Immature natural killer cell (primary cell): ENCODE results near the gene ACAT1. TPM values are rescaled to one million over a fixed set of nuclear protein-coding genes. Genes with fewer than 3 reads are reported as not detected.
A peak's percentile ranks its signal among the peaks of the same experiment; 100 is the strongest.
"Not testable (repeated sequence)": the region's sequence is repeated elsewhere in the genome, so short reads cannot be mapped to it uniquely, and the experiment has no call there.

Source experiments
- DNase-seq, 3 donors: peaks; one replicate each; pipeline ENCODE4 v3.0.0; 2022; ENCODE audit warnings: mixed read lengths in 1 of 3
- H3K27ac Mint-ChIP-seq, 6 donors: one replicate each; pipeline ENCODE4 v1.8.0; 2020; ENCODE audit warnings: mixed read lengths in 6 of 6, mild to moderate bottlenecking in 5 of 6, inconsistent platforms in 4 of 6, moderate library complexity in 3 of 6
- H3K27me3 Mint-ChIP-seq, 3 donors: one replicate each; pipeline ENCODE4 v1.8.0; 2020 to 2021; ENCODE audit warnings: low read depth in 3 of 3, mild to moderate bottlenecking in 3 of 3, mixed read lengths in 3 of 3, moderate library complexity in 3 of 3, inconsistent platforms in 1 of 3
- H3K36me3 Mint-ChIP-seq, 3 donors: one replicate each; pipeline ENCODE4 v1.8.0; 2020; ENCODE audit warnings: mixed read lengths in 3 of 3, inconsistent platforms in 2 of 3, mild to moderate bottlenecking in 2 of 3
- H3K4me1 Mint-ChIP-seq, 2 donors: one replicate each; pipeline ENCODE4 v1.8.0; 2020; ENCODE audit warnings: inconsistent platforms in 2 of 2, mild to moderate bottlenecking in 2 of 2, mixed read lengths in 2 of 2, moderate library complexity in 1 of 2
- H3K4me3 Mint-ChIP-seq, 5 donors: one replicate each; pipeline ENCODE4 v1.8.0; 2020; ENCODE audit warnings: mild to moderate bottlenecking in 5 of 5, mixed read lengths in 5 of 5, inconsistent platforms in 3 of 5, moderate library complexity in 3 of 5
- H3K9me3 Mint-ChIP-seq, 6 donors: one replicate each; pipeline ENCODE4 v1.8.0; 2020; ENCODE audit warnings: mild to moderate bottlenecking in 6 of 6, mixed read lengths in 6 of 6, inconsistent platforms in 4 of 6, moderate library complexity in 3 of 6
- polyA plus RNA-seq, 3 donors: library from polyadenylated mRNA; unstranded; fragments of 300-500 nt; fragmentation: Illumina TruSeq; gene quantifications; one replicate each; pipeline ENCODE4 v1.2.3, GENCODE V29; 2021

The ACAT1 gene
- polyA plus RNA-seq: 10 to 100 TPM; 18.5 to 21.6 (median 21.4) TPM

DNA sequence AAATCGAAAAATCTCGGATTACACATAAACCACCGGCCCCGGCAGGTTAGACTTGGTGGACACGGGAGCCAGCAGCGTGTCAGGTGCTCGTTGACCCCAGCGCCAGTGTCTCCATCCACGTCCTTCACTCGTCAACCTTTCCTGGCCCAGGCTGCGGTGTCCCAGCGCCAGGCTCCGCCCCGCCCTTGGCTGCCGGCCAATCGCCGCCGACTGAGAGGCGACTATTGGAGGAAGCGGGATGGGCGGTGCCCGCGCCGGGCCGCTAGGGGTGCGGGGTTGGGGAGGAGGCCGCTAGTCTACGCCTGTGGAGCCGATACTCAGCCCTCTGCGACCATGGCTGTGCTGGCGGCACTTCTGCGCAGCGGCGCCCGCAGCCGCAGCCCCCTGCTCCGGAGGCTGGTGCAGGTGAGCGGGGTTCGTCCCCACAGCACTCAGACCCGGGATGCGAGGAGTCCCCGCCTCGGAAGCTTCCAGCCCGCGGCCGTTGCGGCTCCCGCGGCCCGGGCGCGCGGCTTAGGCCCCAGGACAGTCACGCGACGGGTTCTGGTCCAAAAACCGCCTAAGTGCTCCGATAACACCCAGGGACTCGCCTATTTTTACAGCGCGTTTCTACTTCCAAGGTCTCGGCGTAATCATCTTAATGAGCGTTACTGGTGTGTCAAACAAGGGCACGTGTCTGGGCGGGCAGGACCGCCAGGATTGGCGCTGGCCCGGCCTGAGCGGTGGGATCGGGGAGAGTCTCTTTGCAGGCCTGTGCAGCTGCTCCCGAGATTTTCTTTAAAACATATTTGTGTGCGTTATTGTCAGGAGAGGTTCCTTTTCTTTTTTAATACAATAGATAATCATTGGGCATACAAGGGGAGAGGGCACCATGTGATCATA is at the start of gene ACAT1:
ACAT1 (plus strand) TSS at position 294 of the 882 bp plus-strand sequence; CDS start at position 334, 40 bp downstream.
- Mint-ChIP-seq H3K4me3 (peak within 1 kb of the TSS; percentile 87 to 97 (median 92)), H3K27me3 (peaks cover 2 to 4% (median 3%) of the 10 kb centered on the region in 3 donors), H3K4me1 (peaks cover 28 to 34% of the 10 kb centered on the region in 2 donors), H3K9me3 (no peaks in the 10 kb centered on the region), H3K27ac (peak within 1 kb of the TSS; percentile 5 to 89 (median 82)), H3K36me3 (peaks cover 0 to 5% (median 0%) of the 10 kb centered on the region in 3 donors)
- peak; percentile 93 to 94 (median 93) for DNase-seq

DNA sequence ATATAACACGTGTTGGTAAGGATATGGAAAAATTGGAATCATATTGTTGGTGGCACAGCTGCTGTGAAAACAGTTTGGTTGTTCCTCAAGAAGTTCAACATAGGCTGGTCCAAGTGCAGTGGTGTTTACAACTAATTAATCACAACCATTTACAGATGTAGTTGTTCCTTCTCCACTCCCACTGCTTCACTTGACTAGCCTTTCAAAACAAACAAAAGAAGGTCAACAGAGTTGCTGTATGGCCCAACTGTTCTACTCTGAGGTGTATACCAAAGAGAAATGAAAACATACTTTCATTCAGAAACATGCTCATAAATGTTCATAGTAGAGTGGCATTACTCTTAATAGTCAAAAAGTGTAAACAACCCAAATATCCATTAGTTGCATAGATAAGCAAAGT is 36.6 kb upstream of the ACAT1 start:
- Mint-ChIP-seq H3K27ac (no peak overlapping the region), H3K36me3 (peaks cover 16 to 30% (median 16%) of the 10 kb centered on the region in 3 donors)

DNA sequence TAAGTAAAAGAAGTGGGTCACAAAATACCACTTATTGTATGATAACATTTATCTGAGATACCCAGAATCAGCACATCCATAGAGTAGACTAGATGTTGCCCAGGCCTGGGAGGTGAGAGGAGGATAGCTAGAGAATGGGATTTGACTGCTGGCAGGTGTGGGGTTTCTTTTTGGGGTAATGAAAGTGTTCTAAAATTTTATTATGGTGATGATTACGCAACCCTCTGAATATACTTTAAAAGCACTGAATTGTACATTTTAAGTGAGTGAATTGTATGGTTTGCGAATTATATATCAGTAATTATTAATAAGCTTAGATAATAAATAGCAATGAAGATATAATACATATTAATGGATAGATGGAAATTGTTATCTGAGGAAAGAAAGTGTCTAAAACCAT is 35.7 kb upstream of the ACAT1 start:
- no peaks in the 10 kb centered on the region for H3K27me3 Mint-ChIP-seq
- no peaks in the 10 kb centered on the region for H3K4me1 Mint-ChIP-seq
- no peak overlapping the region for H3K4me3 Mint-ChIP-seq
- peak overlapping the region in 1 of 6 donors; percentile 10 for H3K27ac Mint-ChIP-seq
- DNase-seq: no peak
- peaks cover 16 to 29% (median 16%) of the 10 kb centered on the region in 3 donors for H3K36me3 Mint-ChIP-seq
- no peaks in the 10 kb centered on the region for H3K9me3 Mint-ChIP-seq

More for the DNA sequence above, 36.6 kb upstream of the ACAT1 start:
- Mint-ChIP-seq H3K9me3 (no peaks in the 10 kb centered on the region), H3K27me3 (no peaks in the 10 kb centered on the region), H3K4me3 (no peak overlapping the region), H3K4me1 (no peaks in the 10 kb centered on the region)
- no peak for DNase-seq

DNA sequence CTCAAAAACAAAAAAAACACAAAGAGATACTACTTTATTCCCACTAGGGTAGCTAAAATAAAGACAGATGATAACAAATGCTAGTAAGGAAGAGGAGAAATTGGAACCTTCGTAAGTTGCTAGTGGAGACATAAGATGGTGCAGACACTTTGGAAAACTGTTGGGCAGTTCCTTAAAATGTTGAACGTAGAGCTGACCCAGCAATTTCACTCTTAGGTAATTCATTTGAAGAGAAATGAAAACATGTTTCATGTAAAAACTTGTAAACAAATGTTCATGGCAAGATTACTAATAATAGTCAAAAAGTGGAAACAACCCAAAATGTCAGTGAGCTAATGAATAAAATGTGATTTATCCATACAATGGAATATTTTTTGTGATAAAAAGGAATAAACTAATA is 29.2 kb upstream of the ACAT1 start:
- Mint-ChIP-seq H3K27ac (peak overlapping the region in 2 of 6 donors; percentile 6 to 48), H3K4me1 (no peaks in the 10 kb centered on the region), H3K27me3 (no peaks in the 10 kb centered on the region), H3K4me3 (no peak overlapping the region), H3K9me3 (no peaks in the 10 kb centered on the region), H3K36me3 (peaks cover 11 to 38% (median 24%) of the 10 kb centered on the region in 3 donors)
- DNase-seq: no peak

DNA sequence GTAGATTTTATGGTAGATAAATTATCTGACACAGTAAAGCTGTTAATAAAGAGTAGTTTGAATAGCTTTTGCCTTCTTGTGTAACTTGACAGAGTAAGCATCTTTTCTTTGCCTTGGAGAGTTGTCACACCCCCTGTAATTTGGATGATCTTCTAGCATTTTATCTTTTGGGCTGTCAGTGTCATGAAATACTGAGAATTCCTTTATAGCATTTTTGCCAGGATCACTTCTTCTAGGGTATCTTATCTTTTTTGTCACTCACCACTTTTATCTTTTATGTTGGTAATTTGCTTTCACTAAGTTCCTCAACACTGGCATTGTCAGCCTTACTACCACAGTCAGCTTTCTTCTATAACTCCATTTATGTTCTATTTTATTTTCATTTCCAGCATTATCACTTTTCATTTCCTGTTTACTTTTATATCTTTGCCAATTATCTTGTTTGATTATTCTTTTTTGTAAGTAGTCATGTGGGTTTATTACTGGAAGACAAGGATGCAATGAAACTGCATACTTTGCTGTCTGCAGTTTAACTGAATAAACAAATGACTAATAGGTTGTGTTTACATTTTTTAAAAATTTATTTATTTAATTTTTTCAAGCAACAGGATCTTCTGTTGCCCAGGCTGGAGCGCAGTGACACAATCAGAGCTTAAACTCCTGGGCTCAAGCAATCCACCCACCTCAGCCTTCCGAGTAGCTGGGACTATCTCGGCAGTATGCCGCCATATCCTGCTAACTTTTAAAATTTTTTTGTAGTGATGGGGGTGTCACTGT is 28.1 kb upstream of the ACAT1 start:
- H3K36me3 Mint-ChIP-seq: peaks cover 15 to 43% (median 28%) of the 10 kb centered on the region in 3 donors
- H3K4me1 Mint-ChIP-seq: no peaks in the 10 kb centered on the region
- no peaks in the 10 kb centered on the region for H3K27me3 Mint-ChIP-seq
- H3K9me3 Mint-ChIP-seq: no peaks in the 10 kb centered on the region
- peak overlapping the region in 4 of 6 donors; percentile 12 to 70 (median 28) for H3K27ac Mint-ChIP-seq
- no peak overlapping the region for H3K4me3 Mint-ChIP-seq
- DNase-seq: no peak

DNA sequence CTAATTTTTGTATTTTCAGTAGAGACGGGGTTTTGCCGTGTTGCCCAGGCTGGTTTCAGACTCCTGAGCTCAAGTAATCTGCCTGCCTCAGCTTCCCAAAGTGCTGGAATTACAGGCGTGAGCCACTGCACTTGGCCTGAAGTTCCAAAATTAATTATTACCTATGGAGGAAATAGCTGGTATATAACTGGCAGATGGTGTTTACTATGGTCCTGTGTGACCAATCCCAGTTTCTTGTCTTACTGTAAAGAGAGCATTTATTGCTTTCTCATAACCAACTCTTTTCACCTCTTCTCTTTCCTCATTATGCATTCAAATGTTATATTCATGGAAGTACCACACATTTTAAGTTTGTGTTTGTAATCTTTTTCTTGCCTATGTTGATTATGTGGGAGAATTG is 24.2 kb upstream of the ACAT1 start:
- Mint-ChIP-seq H3K9me3 (no peaks in the 10 kb centered on the region), H3K27ac (no peak overlapping the region), H3K27me3 (no peaks in the 10 kb centered on the region), H3K4me1 (no peaks in the 10 kb centered on the region), H3K36me3 (peaks cover 17 to 38% (median 26%) of the 10 kb centered on the region in 3 donors), H3K4me3 (no peak overlapping the region)
- DNase-seq: no peak

DNA sequence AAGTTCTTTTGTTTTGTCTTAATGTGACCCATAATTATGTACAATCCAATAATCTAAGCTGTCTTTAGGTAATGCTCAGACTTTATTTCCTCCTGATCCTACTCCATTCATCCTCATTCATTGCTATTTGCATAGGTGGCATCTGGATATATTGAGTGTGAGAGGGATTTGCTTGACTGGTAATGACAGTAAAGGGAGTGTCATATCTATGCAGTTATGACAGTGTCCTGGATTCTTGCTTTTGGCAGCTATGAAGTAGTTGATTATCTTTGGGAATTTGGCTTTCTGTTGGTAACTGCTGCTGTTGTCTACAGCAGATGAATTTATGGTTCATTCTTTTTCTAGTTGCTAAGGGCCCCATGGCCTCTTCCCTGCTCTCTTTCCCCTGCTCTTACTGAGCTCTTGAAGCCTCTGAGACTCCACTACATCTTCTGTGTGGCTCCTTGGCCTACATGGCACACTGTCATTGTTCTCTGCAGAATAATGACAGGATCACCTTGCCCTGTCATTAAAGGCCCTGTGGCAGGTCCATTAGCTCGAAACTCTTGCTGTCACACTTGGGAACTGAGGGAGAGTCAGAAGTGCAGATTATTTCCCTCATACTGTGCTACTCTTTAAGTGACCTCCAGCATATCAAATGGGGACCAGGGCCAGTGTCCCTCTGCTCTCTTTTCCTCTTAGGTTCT is 20.1 kb upstream of the ACAT1 start:
- Mint-ChIP-seq H3K36me3 (peaks cover 15 to 28% (median 25%) of the 10 kb centered on the region in 3 donors), H3K27me3 (no peaks in the 10 kb centered on the region), H3K4me3 (no peak overlapping the region), H3K9me3 (no peaks in the 10 kb centered on the region), H3K4me1 (no peaks in the 10 kb centered on the region), H3K27ac (peak overlapping the region in 2 of 6 donors; percentile 54 to 79)
- no peak for DNase-seq

DNA sequence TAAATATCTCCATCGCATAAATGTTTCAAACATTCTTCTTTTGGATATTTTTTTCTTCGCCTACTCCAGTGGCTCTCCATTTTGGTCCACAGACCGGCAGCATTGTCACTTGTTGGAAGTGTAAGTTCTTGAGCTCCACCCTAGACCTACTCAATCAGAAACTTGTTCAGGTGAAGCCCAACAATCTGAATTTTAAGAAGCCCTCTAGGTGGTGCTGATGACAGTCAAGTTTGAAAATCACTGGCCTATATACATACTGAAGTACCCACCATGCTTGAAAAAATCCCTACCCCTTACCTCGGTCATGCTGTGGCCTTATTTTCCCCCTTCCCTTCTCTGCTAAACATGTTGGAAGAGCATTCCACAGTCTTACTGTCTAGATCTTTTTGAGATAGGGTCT is 10.2 kb upstream of the ACAT1 start:
- Mint-ChIP-seq H3K9me3 (no peaks in the 10 kb centered on the region), H3K27ac (peak overlapping the region in 2 of 6 donors; percentile 4 to 70), H3K4me3 (no peak overlapping the region), H3K27me3 (peaks cover 0 to 2% (median 2%) of the 10 kb centered on the region in 3 donors), H3K4me1 (peaks cover 0 to 4% of the 10 kb centered on the region in 2 donors), H3K36me3 (peaks cover 0 to 5% (median 3%) of the 10 kb centered on the region in 3 donors)
- DNase-seq: no peak

DNA sequence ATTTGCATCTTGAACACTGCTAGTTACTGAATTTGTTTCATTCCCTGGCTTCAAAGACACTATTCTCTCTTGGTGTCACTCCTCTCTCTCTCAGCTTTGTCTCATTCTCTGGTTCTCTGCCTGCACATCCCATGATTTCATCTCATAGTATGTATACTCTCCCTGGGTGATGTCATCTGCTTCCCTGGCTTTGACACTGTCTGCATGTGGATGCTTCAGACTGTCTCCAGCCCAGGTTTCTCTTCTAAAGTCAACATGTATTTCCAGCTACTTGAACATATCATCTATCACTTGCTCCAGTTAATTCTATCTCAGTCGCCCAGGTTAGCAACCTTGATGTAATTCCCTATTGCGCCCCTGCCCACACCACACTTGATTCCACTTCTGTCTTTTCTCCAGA is 9.3 kb upstream of the ACAT1 start:
- no peak overlapping the region for H3K4me3 Mint-ChIP-seq
- peaks cover 0 to 4% of the 10 kb centered on the region in 2 donors for H3K4me1 Mint-ChIP-seq
- H3K9me3 Mint-ChIP-seq: no peaks in the 10 kb centered on the region
- DNase-seq: no peak
- peak overlapping the region in 3 of 6 donors; percentile 15 to 67 (median 29) for H3K27ac Mint-ChIP-seq
- peaks cover 0 to 5% (median 3%) of the 10 kb centered on the region in 3 donors for H3K36me3 Mint-ChIP-seq
- H3K27me3 Mint-ChIP-seq: peaks cover 0 to 2% (median 2%) of the 10 kb centered on the region in 3 donors

DNA sequence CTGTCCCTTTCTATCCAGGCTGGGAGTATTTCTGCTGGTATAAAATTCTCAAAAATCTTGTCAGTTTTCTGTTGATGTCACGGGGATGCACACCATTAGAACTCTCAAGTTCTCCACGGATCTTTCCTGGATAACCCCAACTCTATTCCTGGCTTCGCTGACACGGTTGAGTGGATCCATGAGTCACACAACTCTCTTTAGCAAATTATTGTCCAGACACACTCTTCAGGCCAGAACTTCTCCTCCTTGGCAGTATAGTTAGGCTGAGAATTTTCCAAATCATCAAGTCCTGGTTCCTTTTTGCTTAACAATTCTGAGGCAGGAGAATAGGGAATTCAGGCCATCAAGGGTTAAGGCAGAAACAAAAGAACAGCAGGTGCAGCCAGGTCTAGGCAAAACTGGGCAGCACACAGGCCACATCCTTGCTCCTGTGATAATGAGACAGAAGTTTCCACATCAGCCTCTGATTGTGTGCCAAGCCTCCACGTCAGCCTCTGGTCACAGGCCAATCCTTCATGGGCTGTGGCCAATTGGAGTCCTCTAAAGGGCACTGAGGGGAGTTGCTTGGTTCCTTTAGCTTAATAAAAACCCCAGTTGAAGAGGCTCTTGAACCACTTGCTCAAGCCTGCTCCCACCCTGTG is 5.7 kb upstream of the ACAT1 start:
- Mint-ChIP-seq H3K9me3 (no peaks in the 10 kb centered on the region), H3K4me3 (no peak overlapping the region), H3K27ac (no peak overlapping the region), H3K36me3 (peaks cover 0 to 5% (median 3%) of the 10 kb centered on the region in 3 donors), H3K27me3 (peaks cover 0 to 3% (median 0%) of the 10 kb centered on the region in 3 donors), H3K4me1 (peaks cover under 1 to 4% of the 10 kb centered on the region in 2 donors)
- no peak for DNase-seq

DNA sequence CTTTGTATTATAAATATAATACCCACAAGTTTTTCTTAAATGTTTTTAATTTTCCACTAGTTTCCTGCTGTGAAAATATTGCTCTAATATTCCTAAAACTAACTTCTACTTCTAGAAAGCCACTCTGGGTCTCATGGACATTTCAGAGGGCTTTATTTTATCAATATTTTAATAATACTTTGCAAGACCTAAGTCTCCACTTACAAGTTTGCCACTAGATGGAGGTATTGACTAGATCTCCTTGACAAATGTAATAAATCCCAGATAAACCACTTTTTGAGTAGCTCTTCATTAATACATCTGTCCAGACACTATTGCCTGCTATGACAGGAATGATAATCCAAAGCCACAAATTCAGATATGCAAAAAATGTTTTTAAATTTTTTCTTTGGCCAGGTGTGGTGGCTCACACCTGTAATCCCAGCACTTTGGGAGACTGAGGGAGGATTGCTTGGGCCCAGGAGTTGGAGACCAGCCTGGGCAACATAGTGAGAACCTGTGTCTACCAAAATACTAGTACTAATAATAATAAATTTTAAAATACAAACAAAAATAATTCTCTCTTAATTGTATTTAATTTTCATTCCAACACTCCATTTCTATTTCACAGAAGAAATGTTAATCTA is 3.5 kb upstream of the ACAT1 start:
- Mint-ChIP-seq H3K4me1 (peaks cover 13% of the 10 kb centered on the region in 2 donors), H3K27ac (no peak overlapping the region), H3K4me3 (no peak overlapping the region), H3K27me3 (peaks cover 0 to 3% (median 2%) of the 10 kb centered on the region in 3 donors), H3K36me3 (no peaks in the 10 kb centered on the region), H3K9me3 (no peaks in the 10 kb centered on the region)
- peak; percentile 6 to 13 (median 8) for DNase-seq

DNA sequence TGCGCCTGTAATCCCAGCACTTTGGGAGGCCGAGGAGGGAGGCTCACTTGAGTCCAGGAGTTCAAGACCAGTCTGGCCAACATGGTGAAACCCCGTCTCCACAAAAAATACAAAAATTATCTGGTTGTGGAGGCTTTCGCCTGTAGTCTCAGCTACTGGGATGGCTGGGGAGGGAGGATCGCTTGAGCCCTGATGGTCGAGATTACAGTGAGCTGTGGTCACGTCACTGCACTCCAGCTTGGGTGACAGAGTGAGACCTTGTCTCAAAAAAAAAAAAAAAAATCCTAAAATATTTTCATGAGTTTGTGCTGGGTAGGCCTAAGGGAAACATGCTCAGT is 462 bp upstream of the ACAT1 start:
- Mint-ChIP-seq H3K4me3 (peak overlapping the region; percentile 87 to 97 (median 92)), H3K4me1 (peaks cover 25 to 34% of the 10 kb centered on the region in 2 donors), H3K27ac (peak overlapping the region in 4 of 6 donors; percentile 5 to 88 (median 41))
- H3K36me3 Mint-ChIP-seq, H3K27me3 Mint-ChIP-seq, H3K9me3 Mint-ChIP-seq: not testable (repeated sequence)
- peak in 1 of 3 donors; percentile 3 for DNase-seq
